ENCODE results near the gene NPR1. TPM values are rescaled to one million over a fixed set of nuclear protein-coding genes. Genes with fewer than 3 reads are reported as not detected.

Gene NPR1
- total and polyA plus RNA-seq, 2 of the 13 experiments (the other 11 are each of a cell fraction or from before 2014, with no cell fraction given): not detected

- TF ChIP-seq CBX1 (IDR thresholded peaks at IDR 0.05; ENCODE audit: low read depth) (no peak), ZNF503 (CRISPR knock-in tag; IDR thresholded peaks at IDR 0.05) (no peak), ZNF777 (CRISPR knock-in tag; IDR thresholded peaks at IDR 0.05) (peak; percentile 18; the same call in 1 of the 2 replicates), TBX3 (IDR thresholded peaks at IDR 0.05; ENCODE audit: borderline replicate concordance) (no peak), LRRFIP1 (CRISPR knock-in tag; conservative IDR thresholded peaks at IDR 0.05) (no peak), LBX2 (CRISPR knock-in tag; IDR thresholded peaks at IDR 0.05; ENCODE audit: borderline replicate concordance) (no peak), SNAPC5 (CRISPR knock-in tag; IDR thresholded peaks at IDR 0.05; ENCODE audit: borderline replicate concordance) (no peak), ATF6 (CRISPR knock-in tag; conservative IDR thresholded peaks at IDR 0.05) (no peak), SP2 (CRISPR knock-in tag; IDR thresholded peaks at IDR 0.05) (no peak), ZXDC (CRISPR knock-in tag; IDR thresholded peaks at IDR 0.05) (0 out of 2 replicates have a peak, but pooled peaks have one; percentile 32), ZNF549 (CRISPR knock-in tag; IDR thresholded peaks at IDR 0.05) (no peak), MED13 (CRISPR knock-in tag; IDR thresholded peaks at IDR 0.05) (no peak), ZBTB44 (CRISPR knock-in tag; IDR thresholded peaks at IDR 0.05) (no peak), ZNF883 (CRISPR knock-in tag; IDR thresholded peaks at IDR 0.05; ENCODE audit: not compliant biosample characterization) (peak; percentile 16), FOXM1 (CRISPR knock-in tag; IDR thresholded peaks at IDR 0.05) (no peak), MTA3 (CRISPR knock-in tag; IDR thresholded peaks at IDR 0.05) (no peak), NFE2L2 (IDR thresholded peaks at IDR 0.05; ENCODE audit: low read length) (no peak), ZNF225 (CRISPR knock-in tag; IDR thresholded peaks at IDR 0.05) (no peak)
Measured at GRCh38 chr1:153677718-153678518, 570 bp upstream of the NPR1 start (continued).

Data from HepG2 (cell line).